KMS-11 (cell line): ENCODE data around the gene TM9SF4.
A peak's percentile ranks its signal among the peaks of the same experiment; 100 is the strongest.

Experiments
- H2AFZ ChIP-seq: fragments of 200-600 bp; sonication (generic); 2 replicates; pipeline ENCODE4 v1.6.1; 2016; ENCODE audit warnings: antibody characterized with exemption, mixed run types, low read depth
- H3K27ac ChIP-seq: fragments of 200-600 bp; sonication (generic); 2 replicates; pipeline ENCODE4 v1.6.1; 2016; ENCODE audit warnings: mild to moderate bottlenecking, mixed run types
- H3K27me3 ChIP-seq: fragments of 200-600 bp; sonication (generic); 2 replicates; pipeline ENCODE4 v1.6.1; 2017; ENCODE audit warnings: mild to moderate bottlenecking, low read depth, mixed run types, moderate library complexity; ENCODE audit not compliant: insufficient read depth
- H3K36me3 ChIP-seq: fragments of 200-600 bp; sonication (generic); 2 replicates; pipeline ENCODE4 v1.6.1; 2017; ENCODE audit warnings: mild to moderate bottlenecking, mixed run types; ENCODE audit not compliant: insufficient read depth
- H3K4me1 ChIP-seq: fragments of 200-600 bp; sonication (generic); 2 replicates; pipeline ENCODE4 v1.6.1; 2016; ENCODE audit warnings: mild to moderate bottlenecking, low read depth, mixed run types; ENCODE audit not compliant: poor library complexity, severe bottlenecking
- H3K4me2 ChIP-seq: fragments of 200-600 bp; sonication (generic); 2 replicates; pipeline ENCODE4 v1.7.0; 2016; ENCODE audit warnings: mild to moderate bottlenecking, mixed run types
- H3K4me3 ChIP-seq: fragments of 200-600 bp; sonication (generic); IDR thresholded peaks from 2 replicates; pipeline ENCODE4 v1.6.1; 2017; ENCODE audit warnings: low read depth, low read length, mixed read lengths; ENCODE audit not compliant: insufficient read depth
- H3K79me2 ChIP-seq: fragments of 200-600 bp; sonication (generic); 2 replicates; pipeline ENCODE4 v1.6.1; 2016; ENCODE audit warnings: low read depth, mixed run types; ENCODE audit not compliant: insufficient read depth
- H3K9ac ChIP-seq: fragments of 200-600 bp; sonication (generic); 2 replicates; pipeline ENCODE4 v1.6.1; 2016; ENCODE audit warnings: mild to moderate bottlenecking, mixed run types
- H4K20me1 ChIP-seq: fragments of 200-600 bp; sonication (generic); 2 replicates; pipeline ENCODE4 v1.6.1; 2016; ENCODE audit warnings: mild to moderate bottlenecking, mixed run types; ENCODE audit not compliant: insufficient read depth
- CTCF ChIP-seq: fragments of 200-600 bp; sonication (generic); conservative IDR thresholded peaks from 2 replicates; pipeline ENCODE4 v1.6.1; 2017; ENCODE audit warnings: low read depth, mild to moderate bottlenecking, antibody characterized with exemption, low read length, moderate library complexity, mixed read lengths

TM9SF4 gene

GRCh38 chr20:32110727-32111126, 1.2 kb downstream of the TM9SF4 start:
- Histone ChIP-seq H3K9ac (peak overlapping the region; percentile 99; the same call in 1 of the 2 replicates), H4K20me1 (peaks cover 13% of the 10 kb centered on the region; the same call in 1 of the 2 replicates), H3K27ac (peak overlapping the region; percentile 96; the same call in 1 of the 2 replicates), H3K4me1 (peaks cover 14% of the 10 kb centered on the region), H3K4me3 (peak overlapping the region; percentile 74), H3K36me3 (no peaks in the 10 kb centered on the region), H3K4me2 (peak overlapping the region; percentile 96), H2AFZ (no peak overlapping the region), H3K27me3 (no peaks in the 10 kb centered on the region), H3K79me2 (peaks cover 60% of the 10 kb centered on the region)
- no peak for TF ChIP-seq CTCF

DNA sequence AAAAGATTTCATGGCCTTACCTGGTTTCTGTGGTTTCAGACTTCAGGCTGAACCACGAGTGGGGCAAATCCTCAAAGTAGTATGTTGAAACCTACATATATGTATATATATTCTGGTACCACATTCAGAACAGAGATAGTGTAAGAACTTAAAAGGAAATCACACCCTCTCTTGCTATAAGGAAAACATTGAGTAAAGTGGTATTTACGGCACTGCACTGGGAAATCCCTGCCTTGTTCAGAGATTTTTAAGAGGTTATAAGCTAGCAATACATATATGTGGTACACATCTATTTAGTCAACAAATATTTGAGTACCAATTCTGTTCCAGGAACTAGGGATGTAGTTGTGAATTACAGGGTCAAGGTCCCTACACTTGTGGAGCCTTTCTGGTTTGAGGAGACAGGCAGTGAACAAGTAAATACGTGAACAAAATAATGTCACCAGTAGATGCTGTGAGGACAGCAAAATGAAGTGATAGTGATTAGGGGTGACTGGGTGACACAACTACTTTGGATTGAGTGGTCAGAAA, 1.7 kb downstream of the TM9SF4 start:
- H4K20me1 ChIP-seq = peaks cover 13% of the 10 kb centered on the region; the same call in 1 of the 2 replicates
- TF ChIP-seq CTCF = no peak
- H3K4me2 ChIP-seq = peak overlapping the region; percentile 96
- no peaks in the 10 kb centered on the region for H3K36me3 ChIP-seq
- H3K4me3 ChIP-seq = no peak overlapping the region
- H3K4me1 ChIP-seq = peaks cover 14% of the 10 kb centered on the region
- no peak overlapping the region for H3K27ac ChIP-seq
- H3K79me2 ChIP-seq = peaks cover 65% of the 10 kb centered on the region
- no peaks in the 10 kb centered on the region for H3K27me3 ChIP-seq
- H2AFZ ChIP-seq = no peak overlapping the region
- H3K9ac ChIP-seq = no peak overlapping the region

GRCh38 chr20:32111753-32112152, 2.2 kb downstream of the TM9SF4 start:
- Histone ChIP-seq H3K36me3 (no peaks in the 10 kb centered on the region), H3K4me2 (no peak overlapping the region), H4K20me1 (peaks cover 13% of the 10 kb centered on the region; the same call in 1 of the 2 replicates), H3K27me3 (no peaks in the 10 kb centered on the region), H3K27ac (no peak overlapping the region), H3K4me1 (peaks cover 14% of the 10 kb centered on the region), H3K9ac (no peak overlapping the region), H2AFZ (no peak overlapping the region), H3K79me2 (peaks cover 70% of the 10 kb centered on the region), H3K4me3 (no peak overlapping the region)
- TF ChIP-seq CTCF = no peak

DNA sequence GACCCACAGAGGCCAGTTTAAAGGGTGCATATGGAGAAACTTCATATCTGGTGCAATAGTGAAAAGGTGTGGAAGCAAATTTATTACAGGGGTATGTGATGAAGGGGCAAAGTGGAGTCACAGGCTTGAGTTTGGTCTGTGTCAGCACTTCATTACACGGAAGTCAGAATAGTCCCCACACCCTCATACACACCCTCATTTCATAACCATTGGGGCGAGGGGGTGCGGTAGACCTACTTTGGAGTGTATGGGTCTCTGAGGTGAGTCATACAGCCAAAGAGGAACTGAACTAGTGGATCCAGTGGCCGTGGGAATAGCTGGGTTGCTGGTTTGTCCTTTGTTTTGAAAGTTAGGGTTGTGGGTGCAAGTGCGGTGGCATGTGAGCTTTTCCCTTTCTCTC, 3.3 kb downstream of the TM9SF4 start:
- H3K27ac ChIP-seq = no peak overlapping the region
- H3K4me2 ChIP-seq = no peak overlapping the region
- no peak for TF ChIP-seq CTCF
- no peak overlapping the region for H3K4me3 ChIP-seq
- no peak overlapping the region for H3K9ac ChIP-seq
- H3K36me3 ChIP-seq = no peaks in the 10 kb centered on the region
- H3K4me1 ChIP-seq = peaks cover 14% of the 10 kb centered on the region
- H3K79me2 ChIP-seq = peaks cover 78% of the 10 kb centered on the region
- H4K20me1 ChIP-seq = peaks cover 16% of the 10 kb centered on the region
- H3K27me3 ChIP-seq = no peaks in the 10 kb centered on the region
- H2AFZ ChIP-seq = no peak overlapping the region
